NK-92 treated with Interleukin-12 subunit alpha and Interleukin-12 subunit beta, amount 100 ng/mL, for 24 hours (cell line): ENCODE results near the gene ST6GAL2.

ENCODE experiments used
- DNase-seq: peaks from one replicate; lab custom pipeline; 2025; lab: John Stamatoyannopoulos, UW

Gene ST6GAL2

DNA sequence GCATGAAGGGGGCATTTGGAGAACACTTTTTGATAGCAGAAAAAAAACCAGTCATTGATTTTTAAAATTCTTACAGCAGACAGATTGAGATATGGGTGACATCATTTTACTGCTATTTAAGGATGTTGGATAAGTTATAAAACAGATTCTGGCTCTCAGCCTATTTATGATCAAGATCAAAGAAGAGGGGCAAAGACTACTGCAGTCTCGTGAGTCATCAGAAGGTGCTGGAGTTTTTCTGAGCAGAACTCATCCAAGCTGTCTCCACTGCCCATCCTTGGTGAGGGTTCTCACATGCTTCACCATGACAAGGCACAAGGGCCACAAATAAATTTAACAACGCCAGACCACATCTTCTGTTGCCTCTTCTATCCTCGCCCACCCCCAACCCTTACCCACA is 58.8 kb downstream of the ST6GAL2 start:
- no peak for DNase-seq

DNA sequence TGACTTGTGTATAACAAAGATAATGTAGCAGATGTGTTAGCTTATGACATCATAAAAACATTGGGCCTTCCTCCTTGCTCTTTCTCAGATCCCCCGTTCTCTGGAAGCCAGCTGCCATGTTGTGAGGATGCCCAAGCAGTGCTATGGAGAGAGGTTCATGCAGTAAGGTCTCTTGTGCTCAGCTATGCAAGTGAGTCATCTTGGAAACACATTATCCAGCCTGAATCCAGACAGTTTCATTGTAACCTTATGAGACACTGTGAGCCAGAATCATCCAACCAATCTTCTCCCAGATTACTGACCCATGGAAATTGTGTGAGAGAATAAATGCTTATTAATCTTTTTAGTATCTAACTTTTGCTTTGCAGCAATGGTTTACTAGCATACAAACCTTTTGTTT is 60.8 kb downstream of the ST6GAL2 start:
- no peak for DNase-seq

DNA sequence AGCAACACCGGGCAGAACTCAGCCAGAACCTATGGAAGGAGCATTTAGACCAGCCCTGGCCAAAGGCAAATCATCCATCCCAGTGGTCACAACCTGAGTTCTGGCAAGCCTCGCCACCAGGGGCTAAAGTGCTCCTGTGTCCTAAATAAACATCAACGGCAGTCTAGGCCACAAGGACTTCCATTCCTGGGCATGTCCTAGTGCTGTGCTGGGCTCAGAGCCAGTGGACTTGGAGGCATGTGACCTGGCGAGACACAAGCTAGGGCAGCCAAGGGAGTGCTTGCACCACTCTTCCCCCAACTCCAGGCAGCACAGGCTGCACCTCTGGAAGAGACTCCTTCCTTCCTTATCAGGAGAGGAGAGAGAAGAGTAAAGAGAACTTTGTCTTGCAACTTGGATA is 69.0 kb downstream of the ST6GAL2 start:
- no peak for DNase-seq

DNA sequence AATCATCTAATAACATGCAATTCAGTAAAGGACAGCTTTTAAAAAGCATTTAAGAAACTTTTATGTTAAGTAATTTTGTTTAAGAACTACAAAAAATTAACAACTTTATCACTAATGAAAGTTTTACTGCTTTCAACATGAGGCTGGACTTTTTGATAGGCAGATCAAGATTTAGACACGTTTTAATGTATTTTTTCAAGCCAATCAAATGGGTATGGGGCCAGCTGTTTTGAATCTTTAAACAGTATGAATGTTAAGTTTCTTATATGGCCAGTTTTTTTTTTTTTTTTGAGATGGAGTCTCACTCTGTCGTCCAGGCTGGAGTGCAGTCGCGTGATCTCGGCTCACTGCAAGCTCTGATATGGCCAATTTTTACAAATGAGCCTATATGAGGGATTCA is 73.1 kb downstream of the ST6GAL2 start:
- DNase-seq, result no peak

DNA sequence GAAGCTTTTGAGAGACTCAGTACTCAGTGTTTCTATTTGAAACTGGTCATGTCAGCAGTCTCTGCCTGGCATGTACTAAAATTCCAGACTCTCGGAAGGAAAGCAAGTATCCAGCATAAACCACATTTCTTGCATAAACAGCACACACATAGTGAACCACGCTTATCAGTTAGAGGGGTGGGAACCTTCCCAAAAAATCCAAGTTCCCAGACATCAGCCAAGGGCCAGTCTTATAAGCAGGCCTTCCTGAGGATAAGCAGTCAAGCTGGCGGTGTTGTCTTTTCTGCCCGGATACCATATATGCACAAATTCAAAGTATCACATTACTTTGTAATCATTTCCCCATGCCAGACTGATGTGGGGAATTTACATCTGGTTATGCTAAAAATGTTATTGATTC is 73.6 kb downstream of the ST6GAL2 start:
- DNase-seq, result no peak

DNA sequence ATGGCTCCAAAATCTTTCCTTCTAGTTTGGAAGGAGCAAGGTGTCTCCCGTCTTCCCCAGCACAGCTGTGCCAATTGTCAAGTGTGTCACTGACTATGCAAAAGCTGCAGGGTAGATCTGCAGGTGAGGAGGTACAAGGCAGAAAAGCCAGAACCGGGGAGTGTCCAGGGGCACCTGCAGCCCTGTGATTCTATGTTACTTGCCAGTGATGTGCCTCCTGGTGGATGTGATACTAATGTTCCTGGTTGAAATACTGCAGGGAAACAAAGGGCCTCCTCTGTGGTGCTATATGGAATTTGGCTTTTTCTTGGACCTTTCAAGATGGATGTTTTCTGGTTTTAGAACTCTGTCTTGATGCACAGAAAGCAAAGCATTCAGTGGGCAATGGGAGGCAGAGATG is 80.3 kb downstream of the ST6GAL2 start:
- DNase-seq, result no peak

DNA sequence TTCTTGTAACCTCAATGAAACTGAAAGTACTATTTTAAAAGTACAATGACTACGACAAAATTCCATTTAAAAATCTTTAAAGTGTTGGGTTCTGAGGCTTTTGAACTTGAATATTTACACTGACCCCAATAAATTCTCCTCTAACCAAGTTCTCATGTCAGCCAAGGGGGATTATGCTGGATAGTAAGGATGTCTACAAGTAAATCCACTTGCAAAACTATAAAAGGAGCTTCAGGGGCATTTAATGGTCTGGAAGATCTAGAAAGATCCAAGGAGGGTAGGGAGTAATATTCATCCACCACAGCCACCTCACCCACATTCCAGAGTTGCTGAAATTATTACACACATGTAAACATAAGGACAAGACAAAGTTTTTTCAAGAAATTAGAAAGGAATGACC is 81.8 kb downstream of the ST6GAL2 start:
- no peak for DNase-seq

DNA sequence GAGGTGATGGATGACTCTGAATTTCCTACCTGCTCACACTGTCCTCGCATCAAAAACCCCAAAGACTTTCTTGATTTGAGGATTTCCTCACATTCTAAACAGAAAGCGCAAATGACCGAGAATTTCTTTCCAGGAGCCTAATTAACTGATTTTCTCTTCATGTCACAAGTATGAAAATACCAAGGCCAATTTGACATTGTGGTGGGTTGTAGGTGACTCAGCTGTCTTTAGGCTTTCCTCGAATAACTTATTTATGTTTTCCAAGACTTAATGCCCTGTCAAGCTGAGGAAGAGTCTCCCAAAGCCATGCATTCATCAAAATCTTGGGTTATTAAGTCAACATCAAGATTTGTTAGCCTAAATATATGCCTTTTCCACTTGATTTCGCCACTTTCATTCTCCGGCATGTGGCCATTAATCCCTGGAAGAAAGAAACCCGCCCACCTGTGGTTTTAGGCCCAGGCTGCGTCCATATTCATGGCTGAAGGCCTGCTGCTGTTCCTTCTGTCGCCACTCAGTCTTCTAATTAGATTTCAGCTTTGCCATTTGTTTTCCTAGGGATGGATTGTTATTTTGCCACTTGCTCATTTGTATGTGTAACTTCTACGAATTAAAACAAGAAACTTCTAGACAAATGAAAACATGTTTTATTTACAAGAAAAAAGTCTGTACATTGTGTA is 84.9 kb downstream of the ST6GAL2 start:
- no peak for DNase-seq

DNA sequence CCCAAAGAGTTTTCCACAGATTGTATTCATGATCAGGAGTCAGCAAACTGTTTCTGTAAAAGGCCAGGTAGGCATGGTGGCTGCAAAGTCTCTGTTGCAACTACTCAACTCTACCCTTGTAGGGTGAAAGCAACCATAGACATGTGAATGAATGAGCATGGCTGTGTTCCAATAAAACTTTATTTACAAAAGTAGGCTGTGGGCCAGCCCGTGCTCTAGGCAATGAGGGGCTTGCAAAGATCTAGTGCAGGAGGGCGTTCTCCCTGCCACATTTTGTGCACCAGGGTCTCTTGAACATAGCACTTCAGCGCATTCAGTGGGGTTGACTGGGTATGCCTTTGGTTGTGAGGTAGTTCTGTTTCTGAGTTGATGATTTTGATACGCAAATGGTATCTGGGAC is 85.8 kb downstream of the ST6GAL2 start:
- DNase-seq, result no peak

DNA sequence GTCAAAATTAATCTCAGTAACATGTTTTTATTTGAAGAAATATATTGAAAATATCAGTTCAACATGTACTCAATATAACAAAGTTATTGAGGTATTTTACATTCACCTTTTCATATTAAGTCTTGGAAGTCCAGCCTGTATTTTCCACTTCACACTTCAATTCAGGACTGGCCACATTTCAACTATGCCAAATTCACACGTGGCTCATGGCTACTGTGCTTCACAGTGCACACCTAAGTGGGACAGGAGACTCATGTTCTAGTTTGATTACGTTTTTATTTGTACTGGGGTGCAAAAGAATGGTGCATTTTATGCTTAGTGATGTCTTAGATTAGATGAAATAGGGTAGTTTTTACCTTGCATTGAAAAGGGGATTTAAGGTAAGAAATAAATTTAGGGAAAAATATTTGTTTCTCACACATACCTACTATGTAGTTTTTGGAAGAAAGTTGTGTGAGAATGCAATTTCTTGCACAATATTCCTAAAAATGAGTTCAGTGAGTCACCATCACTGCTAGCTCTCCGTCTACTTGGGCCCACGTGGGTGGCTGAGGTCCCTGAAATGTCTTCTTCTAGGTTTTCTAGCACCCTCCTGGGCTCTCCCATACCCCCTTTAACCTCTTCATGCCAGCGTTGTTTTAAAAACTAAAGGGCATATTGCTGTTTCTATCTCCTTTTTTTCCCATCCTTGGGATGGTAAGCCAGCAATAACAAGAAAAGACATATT is 87.0 kb downstream of the ST6GAL2 start:
- DNase-seq, result no peak

DNA sequence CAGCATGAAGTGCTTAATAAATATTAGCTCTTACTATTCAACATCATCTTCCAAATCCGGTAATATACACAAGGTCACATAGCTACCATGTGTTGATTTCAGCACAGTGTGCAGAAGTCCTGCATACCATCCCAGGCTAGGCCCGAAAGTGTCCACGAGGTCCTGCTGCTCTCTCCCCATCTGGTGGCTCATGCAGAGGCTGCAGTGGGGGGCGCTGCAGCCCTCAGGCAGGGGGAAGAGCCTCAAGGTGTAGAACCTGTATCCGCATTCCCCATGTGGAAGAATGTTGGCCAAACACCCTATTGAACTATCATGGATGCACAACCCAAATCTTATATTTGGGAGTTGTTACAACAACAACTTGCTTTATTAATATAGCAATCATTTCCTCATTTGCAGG is 88.5 kb downstream of the ST6GAL2 start:
- DNase-seq, result no peak

DNA sequence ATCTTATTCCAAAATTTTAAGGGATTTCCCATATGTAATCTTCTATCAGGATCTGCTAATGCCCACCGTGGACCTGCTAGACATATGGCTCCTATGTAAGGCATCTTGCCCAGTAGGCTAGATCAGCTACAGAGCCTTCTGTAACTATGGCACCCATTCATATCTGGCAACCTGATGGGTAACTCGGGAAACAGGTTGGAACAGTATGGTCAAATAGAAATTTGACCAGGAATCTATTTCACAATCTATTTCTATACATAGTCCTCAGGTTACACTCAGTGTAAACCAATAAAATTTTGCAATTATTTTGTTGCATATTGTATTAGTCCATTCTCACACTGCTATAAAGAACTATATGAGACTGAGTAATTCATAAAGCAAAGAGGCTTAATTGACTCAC is 93.3 kb downstream of the ST6GAL2 start:
- DNase-seq, result no peak

DNA sequence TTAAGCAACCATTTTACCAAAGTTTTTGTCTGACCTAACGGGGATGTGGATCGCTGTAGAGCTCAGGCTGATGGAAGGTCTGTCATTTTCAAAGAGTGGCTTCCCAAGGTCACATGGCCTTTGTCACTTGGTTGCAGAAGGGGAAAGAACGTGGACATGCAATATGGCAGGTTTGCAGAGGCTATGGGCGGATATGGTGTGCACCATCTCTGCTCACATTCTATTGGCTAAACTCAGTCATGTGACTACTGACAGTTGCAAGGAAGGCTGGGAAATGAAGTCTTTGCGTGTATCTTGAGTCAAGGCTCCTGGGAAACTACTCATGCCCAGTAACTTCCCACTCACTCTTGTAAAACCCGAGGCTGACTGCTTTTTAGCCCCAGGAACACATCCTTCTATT is 96.8 kb downstream of the ST6GAL2 start:
- DNase-seq, result no peak

DNA sequence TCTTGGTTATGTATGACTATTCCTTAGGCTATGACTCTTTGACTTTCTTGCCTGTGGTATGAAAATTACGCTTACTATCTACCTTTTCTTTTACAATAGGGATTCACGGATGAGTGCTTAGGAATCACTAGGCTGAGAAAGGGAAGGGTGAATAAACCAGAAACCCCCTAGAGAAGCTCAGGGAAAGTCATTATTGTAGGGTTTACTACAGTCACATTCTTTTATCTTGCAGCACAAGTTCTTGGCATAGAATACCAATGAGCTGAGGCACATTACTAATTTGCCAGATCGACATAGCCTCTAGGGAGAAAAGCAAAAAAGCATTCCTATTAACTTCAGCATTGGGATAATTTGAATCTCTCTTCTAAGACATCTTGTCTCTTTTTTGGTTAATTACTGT is 103.3 kb downstream of the ST6GAL2 start:
- no peak for DNase-seq

DNA sequence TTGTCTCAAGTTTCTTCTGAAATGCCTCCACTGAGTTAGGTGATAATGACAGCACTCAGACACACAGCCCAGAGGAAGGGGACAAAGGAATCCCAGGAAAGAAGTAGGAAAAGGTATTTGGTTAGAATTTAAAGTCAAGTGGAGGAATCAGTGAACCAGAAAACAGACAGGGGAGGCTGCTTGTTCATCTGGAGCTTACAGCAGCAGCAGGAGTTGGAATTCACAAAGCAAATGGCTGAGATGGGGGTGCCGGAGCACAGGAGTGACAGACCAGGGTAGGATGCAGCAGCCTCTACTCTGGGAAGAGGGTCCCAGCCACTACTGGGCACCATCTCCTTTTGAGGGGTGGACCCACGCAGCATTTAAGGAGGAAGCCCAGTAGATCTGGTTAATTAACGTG is 104.8 kb downstream of the ST6GAL2 start:
- no peak for DNase-seq

DNA sequence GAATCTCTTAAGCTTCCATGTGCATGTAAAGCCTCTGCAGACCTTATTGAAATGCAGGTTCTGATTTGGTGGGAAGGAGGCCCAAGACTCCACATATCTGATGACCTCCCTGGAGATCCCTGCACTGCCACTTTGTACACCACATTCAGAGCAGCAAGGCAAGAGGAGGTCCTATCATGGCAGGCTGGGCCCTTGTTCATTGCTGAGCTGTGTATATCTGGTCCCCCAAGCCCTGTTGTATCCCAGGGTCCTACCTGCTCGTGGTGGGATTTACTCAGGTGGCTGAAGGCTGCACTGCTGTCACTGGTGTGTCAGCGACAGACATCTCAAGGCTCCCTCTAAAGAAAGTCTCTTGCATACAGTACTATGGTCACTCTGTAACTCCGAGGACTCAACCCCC is 114.2 kb downstream of the ST6GAL2 start:
- no peak for DNase-seq

DNA sequence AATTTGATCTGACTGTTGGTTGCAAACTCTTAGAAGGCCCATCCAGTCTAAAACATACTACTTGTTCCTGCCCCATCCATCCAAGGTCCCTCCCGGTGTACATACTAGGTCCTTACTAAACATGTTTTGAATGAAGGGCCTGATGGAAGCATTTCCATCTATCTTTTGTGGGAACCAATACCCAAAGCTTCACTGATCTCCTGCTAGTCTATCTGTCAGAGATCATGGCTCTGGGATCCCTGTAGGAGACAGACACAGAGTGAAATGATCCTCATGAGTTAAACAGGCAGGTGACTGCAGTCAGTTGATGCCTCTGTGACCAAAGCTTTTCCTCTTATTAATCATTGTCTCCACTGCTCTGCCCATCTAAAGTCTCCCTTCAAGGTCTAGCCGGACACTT is 115.0 kb downstream of the ST6GAL2 start:
- DNase-seq, result no peak

DNA sequence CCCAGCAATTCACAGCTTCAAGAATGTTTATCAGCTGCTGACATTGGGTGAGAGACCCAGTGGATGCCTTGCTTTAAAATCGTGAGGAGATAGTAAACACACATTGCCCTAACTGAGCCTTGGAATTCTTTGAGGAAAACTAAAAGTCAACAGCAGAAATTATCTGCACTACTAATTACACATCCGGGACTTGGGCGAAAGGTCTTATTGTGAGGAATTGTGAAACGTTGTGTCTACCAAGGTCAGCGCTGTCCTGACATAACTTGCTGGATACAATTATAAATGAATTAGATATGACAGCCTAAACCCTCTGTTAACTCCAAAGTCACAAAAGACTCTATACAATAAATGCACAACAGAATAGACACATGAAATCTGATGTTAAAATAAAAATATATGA is 121.4 kb downstream of the ST6GAL2 start:
- no peak for DNase-seq

DNA sequence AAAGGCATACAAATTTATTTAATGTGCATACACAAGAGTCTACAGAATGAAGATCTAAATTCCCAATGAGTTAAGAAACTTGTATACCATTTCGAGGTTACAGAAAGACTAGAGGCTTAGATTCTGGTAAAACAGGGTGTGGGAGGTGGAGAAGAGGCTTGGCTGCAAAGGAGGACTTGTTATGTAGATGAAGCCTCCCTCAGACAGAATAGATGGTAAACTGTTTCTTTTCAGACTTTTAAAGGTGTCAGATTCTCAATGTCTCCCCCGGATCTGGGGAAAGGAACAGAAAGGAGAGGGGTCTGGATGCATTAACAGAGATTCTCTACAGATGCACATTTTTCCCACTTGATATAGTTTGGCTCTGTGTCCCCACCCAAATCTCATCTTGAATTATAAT is 126.0 kb downstream of the ST6GAL2 start:
- DNase-seq, result no peak

DNA sequence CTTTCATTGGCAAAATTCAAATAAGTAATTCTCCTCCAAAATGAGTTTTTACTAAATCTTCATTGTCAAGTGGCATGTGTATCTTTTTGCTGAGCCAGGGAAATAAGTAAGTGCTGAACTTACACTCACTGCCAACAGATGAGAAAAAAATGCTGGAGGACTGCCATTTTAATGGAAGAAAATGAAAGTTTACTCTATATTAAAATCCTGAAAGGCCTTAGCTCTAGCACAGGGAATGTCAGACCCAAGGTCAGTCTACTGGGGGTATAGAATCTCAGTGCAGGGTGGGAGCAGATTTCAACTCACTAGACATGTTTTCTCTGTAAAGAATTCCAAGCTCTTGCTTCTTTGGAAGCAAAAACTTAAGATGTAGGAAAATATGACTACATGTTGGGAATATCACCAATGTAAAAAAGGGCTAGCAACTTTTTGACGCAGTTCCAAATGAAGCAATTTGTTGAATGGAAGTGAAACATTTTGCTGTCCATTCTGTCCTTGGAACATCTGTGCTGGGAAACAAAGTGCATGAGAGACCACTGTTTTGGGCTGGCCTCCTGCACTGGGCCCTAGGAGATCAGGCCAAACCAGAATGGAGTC is 127.0 kb downstream of the ST6GAL2 start:
- DNase-seq, result no peak
